Erythroblast (primary cell): ENCODE data around the gene EXOC6B.

ENCODE experiments used
- DNase-seq, 2 experiments: peaks; one replicate each; lab custom pipeline; 2025; lab: John Stamatoyannopoulos, UW
- GATA1 ChIP-seq: IDR thresholded peaks from 2 replicates; pipeline ENCODE4 v1.6.1; 2011; ENCODE audit warnings: low read depth, mild to moderate bottlenecking, control low read depth, low read length, moderate library complexity
- POLR2A ChIP-seq: IDR thresholded peaks from 2 replicates; pipeline ENCODE4 v1.6.1; 2011; ENCODE audit warnings: mild to moderate bottlenecking, low read length

The EXOC6B gene

DNA sequence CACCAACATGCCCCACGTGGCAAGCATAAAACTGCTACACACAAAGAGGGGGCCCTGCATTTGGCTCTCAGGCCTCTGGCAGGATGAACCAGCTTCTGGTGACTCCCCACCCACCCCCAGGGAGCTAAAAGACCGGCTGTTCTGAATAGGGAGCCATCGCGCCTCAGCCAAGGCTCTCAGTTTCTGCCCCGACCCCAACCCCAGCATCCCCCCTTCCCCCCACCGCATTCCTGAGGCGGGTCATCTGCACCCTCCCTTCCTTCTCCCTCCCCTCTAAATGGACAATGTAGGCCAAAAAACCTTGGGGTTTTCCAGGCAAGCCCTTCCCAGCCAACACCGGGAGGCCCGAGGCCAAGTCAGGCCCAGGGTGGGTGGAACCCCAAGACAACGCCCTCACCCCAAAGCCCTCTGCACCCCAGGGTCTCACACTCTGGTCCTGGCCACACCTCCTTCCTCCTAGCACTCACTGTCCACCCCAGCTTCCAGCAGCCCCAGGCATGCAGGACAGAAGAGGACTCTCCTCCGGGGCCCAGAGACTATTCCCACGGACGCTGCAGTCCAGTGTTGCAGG lies 683.9 kb downstream of the EXOC6B start:
- no peak for DNase-seq
- TF ChIP-seq POLR2A (no peak), GATA1 (no peak)

DNA sequence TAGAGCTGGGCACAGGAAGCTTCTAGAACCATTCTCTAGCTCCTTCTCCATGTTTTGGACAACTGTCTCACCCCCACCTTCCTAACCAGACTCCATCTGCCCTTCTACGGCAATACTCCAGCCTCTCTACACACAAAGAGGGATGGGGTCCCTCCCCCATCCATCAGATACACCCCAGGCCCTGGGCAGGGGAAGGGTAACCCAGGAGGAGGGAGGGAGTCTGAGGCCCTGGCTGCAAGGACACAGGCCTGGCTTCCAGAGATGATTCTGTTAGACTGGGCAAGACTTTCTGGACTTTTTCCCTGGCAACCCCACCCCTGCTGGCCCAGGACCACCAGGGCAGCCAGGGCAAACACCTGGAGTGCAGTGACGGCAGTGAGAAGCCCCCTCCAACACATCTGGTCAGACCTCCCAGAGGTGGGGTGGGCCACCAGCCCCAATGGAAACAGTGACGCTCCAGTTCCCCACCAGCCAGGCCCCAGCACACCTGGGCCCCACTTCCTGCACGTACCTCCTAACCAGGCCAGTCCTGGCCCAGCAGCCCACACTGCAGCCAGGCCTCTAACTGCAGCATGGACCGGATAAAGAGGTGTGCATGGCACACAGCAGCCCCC lies 684.7 kb downstream of the EXOC6B start:
- no peak for TF ChIP-seq POLR2A
- no peak for TF ChIP-seq GATA1
- DNase-seq = no peak

DNA sequence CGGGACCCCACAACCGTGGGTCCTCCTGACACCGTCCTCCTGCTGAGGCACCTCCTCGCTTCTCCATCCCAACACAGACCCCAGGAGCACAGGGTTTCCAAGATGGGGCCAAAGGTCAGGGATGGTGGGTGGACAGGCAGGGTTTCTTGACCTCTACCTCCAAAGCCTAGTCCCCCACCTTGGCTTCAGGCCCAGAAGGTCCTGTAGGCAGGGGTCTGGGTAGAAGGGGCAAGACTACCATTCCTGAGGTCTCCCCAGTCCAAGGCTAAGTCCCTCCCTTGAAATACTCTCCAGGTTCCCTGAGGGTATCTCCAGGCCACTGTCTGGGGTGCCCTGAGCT lies 685.2 kb downstream of the EXOC6B start:
- no peak for DNase-seq
- TF ChIP-seq GATA1 = no peak
- no peak for TF ChIP-seq POLR2A

DNA sequence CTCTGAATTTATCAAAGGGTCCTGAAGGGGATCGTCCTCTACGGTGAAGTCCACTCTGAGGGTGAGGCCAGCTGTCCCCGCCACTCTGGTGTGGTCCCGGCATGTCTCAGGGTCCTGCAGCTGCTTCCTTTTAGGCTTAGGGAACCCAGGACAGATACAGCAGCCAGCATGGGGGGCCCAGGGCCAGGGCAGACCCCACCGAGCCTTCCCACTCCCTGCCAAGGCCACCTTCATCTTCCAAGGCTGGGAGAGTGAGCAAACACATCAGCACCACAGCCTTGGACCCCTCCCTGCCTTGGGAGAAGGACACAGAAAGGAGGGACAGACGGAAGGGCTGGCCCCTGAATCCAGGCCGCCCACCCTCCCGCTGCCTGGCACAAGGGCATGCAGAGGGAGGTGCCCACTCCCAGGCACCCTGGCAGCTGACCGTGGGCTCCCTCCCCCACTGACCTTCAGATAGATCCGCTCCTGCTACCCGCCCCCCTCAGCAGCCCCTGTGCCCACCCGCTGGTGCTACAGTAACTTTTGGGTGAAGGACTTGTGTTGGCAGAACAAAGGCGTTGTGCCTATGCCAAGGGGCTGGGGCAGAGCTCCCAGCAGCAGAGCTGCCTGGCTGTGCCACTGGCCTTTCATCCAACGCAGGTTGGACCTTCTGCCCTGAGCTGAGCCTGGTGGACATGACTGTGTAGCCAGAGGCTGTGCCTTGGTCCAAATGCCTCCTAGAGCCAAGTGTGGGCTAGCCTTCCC lies 685.8 kb downstream of the EXOC6B start:
- no peak for DNase-seq
- TF ChIP-seq GATA1 (no peak), POLR2A (no peak)

DNA sequence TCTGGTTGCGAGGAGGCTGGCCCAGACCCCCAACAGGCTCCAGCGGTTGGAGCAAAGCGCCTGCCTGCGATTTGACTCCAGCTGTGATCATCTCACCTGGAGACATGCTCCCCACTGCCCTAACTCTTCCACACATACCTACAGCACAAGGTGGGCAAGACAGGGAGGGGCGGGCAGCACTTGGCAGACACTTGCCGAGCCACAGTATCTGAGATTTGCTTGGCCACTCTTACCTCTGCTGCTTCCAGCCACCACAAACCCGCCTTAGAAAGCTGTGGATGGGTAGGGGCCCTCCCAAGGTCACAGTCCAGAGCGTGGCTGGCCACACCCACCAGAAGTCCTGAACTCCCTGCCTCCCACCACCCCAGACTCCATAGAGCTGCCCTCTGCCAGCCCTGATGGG lies 686.4 kb downstream of the EXOC6B start:
- no peak for TF ChIP-seq POLR2A
- DNase-seq = no peak

DNA sequence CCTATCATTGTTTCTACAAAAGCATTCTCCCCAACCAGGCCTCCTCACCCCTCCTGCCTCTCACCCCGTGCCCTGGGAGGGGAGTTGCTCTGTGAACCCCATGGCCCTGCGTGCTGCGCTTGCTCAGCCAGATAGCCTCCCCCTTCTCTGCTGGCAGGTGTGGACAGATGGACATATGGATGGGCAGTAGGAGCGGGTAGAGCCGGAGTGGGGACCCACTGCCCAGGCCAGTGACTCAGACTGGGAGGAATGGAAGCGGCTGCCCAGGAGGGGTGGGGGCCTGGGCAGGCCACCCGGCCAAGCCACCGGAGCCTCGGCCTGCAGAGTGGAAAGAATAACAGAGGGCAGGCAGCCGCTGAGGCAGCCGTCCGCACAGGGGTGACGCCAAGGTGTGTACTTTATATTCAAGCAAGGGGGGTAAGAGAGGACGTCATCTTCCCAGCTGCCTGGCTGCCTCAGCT lies 686.9 kb downstream of the EXOC6B start:
- no peak for DNase-seq
- TF ChIP-seq GATA1 (no peak), POLR2A (no peak)

DNA sequence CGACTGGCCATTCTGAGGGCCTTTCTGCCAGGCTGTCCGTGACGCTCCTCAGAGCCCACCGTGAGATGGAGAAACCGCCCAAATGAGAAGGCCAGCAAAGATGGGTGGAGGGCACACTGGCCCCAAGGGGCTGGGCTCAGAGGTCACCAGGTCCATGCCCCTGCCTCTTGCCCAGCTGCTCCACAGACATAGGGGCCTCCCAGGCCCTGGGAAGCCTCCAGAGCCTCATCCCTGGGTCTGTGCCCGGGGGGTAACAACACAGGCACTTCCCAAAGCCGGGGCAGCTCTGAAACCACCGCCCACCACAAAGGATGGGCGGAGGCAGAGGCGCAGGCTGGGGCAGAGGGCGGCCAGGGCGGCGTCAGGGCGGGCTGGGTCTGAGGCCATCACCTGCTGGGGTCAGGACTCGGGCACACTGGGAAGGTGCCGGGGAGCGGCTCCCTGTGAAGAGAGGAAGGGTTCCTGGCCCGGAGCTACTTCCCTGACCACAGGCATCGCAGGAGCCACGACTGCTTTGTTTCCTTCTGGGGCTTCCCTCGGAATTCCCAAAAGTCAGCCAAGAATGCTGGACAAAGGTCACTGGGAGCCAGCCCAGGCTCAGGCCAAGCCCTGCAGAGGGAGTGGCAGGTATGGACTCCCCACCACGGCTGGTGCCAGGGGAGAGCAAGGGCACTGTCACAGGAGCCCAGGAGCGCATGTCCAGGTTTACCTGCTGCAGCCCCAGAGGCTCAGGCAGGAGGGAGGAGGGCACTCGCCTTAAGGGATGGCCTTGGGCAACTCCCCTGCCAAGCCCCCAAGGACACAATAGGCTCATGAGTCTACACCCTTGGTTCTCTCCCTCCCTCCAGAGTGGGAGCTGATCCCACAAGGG lies 687.6 kb downstream of the EXOC6B start:
- no peak for TF ChIP-seq POLR2A
- no peak for DNase-seq

DNA sequence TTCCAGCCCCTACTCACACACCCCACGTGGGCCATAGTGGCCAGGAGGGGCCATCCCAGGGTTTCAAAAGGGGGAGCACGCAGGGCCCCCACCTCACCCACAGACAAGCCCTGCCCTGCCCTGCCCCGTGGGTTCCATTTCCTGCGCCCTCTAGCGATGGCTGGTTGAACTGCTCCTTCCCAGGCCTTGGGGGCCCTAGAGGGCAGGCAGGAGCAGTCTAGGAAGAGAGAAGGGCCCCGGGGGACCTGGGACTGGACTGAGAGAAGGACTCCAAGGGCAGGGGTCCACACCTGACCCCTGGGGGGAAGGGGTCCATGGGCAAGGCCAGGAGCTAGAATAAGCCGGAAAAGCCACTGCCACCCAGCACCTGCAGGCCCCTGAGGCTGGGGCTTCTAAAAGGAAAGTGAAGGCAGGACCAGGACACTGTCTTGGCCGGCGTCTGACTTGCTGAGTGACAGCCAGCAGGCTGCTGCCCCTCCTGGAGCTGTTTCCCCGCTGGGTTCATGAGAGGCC lies 688.3 kb downstream of the EXOC6B start:
- no peak for TF ChIP-seq POLR2A
- no peak for TF ChIP-seq GATA1
- DNase-seq = peak; percentile 43 to 75

DNA sequence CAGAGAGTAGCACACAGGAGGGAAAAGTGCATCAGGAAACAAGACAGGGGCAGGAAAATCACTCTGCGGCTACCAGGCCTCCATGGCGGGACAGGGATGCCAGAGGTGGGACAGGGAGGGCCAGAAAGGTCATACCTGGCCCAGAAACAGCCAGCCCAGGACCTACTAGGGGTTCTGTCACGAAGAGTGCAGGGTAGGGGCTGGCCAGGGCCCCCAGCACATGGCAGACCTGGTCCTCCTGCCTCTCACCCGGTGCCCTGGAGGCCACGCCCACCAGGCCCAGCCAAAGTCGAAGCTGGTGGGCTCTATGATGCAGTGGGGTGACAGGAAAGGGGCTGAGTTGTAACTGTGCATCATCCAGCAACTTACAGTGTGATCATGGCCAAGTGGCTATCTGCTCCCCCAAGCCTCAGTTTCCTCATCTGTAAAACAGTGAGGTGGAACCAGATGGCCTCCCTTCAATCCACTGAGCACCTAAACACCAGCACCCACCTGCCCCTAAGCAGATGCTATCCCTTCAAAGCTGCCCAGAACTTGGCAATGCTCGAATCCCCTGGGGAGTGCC lies 688.8 kb downstream of the EXOC6B start:
- TF ChIP-seq POLR2A (no peak), GATA1 (no peak)
- DNase-seq = no peak

DNA sequence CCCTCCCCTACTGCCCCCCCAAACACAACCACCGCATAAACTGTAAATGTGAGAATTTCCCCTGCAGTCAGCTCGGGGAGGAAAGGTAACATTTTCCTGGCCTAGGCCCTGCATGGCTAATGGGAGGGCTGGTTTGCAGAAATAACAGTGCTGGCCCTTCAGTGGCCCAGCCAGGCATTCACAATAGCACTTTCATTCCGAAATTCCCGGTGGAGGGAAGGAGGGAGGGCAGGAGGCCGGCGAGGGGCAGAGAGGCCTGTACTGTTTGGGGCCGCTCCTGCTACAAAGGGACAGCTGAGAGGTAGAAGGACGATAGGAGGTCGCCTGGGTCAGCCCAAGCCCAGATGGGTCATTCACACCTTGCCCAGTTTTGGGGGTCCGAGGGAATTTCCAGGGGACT lies 689.5 kb downstream of the EXOC6B start:
- TF ChIP-seq GATA1 = no peak
- no peak for TF ChIP-seq POLR2A
- DNase-seq = no peak

DNA sequence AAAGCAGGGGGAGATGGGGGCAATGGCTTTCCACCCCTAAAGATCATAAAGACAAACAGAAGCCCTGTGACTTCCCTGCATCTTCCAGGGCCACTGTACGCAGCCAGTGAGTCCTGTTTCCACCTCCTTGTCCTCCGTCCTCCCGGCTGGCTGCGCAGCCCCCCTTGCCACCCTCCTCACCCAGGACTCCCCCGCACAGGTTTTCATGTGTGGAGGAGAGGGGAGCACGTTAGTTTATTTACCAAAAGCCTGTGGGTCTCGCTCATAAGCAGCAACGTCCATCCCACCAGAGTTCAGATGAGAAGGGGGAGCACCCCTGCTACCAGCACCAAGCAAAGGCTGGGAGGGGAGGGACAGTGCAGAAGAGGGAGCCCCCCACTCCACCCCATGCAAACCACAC lies 689.9 kb downstream of the EXOC6B start:
- no peak for DNase-seq
- TF ChIP-seq POLR2A (no peak), GATA1 (no peak)

DNA sequence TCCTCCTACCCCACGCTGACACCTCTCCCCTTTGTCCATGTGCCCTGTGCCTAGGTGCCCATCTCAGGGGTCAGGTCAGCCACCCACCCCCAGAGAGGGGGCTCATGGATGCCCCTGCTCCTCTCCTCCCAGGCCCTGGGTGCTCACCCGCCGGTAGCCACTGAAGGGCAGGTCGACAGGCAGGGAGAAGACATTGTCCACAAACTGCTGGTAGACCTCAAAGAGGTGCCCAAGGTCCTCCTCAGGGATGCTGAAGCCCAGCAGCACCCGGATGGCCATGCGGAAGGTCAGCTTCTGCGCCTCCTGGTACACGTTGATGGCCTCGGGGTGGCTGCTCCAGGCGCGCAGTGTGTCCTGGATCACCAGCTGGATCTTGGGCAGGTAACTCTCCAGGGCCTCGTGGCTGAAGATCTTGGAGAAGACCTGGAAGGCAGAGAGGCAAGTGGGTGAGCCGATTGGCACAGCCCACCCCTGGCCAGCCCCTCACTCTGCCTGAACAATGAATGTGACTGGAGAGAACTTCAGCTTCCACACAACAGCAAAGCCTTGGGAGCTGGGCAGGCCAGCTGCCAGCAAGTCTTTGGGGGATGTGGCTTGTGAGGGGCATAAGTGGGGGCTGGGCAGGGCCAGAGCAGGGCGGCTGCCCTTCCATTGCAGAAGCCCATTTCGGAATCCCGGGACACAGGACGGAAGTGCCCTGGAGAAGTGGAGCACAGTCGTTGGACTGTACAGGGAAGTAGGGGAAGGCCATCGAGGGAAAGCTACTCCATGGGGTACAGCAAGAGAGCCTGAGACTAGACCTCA lies 690.6 kb downstream of the EXOC6B start:
- no peak for TF ChIP-seq GATA1
- no peak for TF ChIP-seq POLR2A
- no peak for DNase-seq
